Measurements from ENCODE around the gene PTPRF.

GRCh38 chr1:43619996-43620920, 89.6 kb downstream of the PTPRF start:
- TF ChIP-seq CTCF (IDR thresholded peaks at IDR 0.05) (no peak), POLR2A (IDR thresholded peaks at IDR 0.05) (no peak)
